Inflammatory macrophage (primary cell): ENCODE measurements around the gene NEUROG1.
A peak's percentile ranks its signal among the peaks of the same experiment; 100 is the strongest.
"Not testable (repeated sequence)": the region's sequence is repeated elsewhere in the genome, so short reads cannot be mapped to it uniquely, and the experiment has no call there.

ENCODE experiments used
- DNase-seq, 2 donors: peaks; one replicate each; pipeline ENCODE4 v3.0.0-alpha.2; 2020 to 2022

The NEUROG1 gene

GRCh38 chr5:135537271-135537670, 1.5 kb upstream of the NEUROG1 start:
- no peak for DNase-seq

- DNase-seq, result no peak
Observed at GRCh38 chr5:135535420-135535819, 344 bp downstream of the NEUROG1 start.

GRCh38 chr5:135534609-135535419, 950 bp downstream of the NEUROG1 start:
- DNase-seq, result no peak

- DNase-seq, result no peak
Observed at GRCh38 chr5:135533794-135534193, 2.0 kb downstream of the NEUROG1 start.

GRCh38 chr5:135533334-135533733, 2.4 kb downstream of the NEUROG1 start:
- no peak for DNase-seq

- not testable (repeated sequence) for DNase-seq
Observed at GRCh38 chr5:135529576-135529975, 6.2 kb downstream of the NEUROG1 start.

- DNase-seq, result no peak
Observed at GRCh38 chr5:135526924-135527323, 8.8 kb downstream of the NEUROG1 start.

- no peak for DNase-seq
Observed at GRCh38 chr5:135521964-135522363, 13.8 kb downstream of the NEUROG1 start.

- DNase-seq, result no peak
Observed at GRCh38 chr5:135517631-135518030, 18.1 kb downstream of the NEUROG1 start.

- peak; percentile 69 to 73 for DNase-seq
Observed at GRCh38 chr5:135514116-135514515, 21.6 kb downstream of the NEUROG1 start.

GRCh38 chr5:135511761-135512575, 23.8 kb downstream of the NEUROG1 start:
- DNase-seq, result no peak

GRCh38 chr5:135509995-135510394, 25.8 kb downstream of the NEUROG1 start:
- no peak for DNase-seq

GRCh38 chr5:135508496-135509005, 27.2 kb downstream of the NEUROG1 start:
- DNase-seq, result no peak

GRCh38 chr5:135505973-135506372, 29.8 kb downstream of the NEUROG1 start:
- DNase-seq, result no peak

- no peak for DNase-seq
Observed at GRCh38 chr5:135504376-135504775, 31.4 kb downstream of the NEUROG1 start.

- DNase-seq, result no peak
Observed at GRCh38 chr5:135503871-135504270, 31.9 kb downstream of the NEUROG1 start.

- no peak for DNase-seq
Observed at GRCh38 chr5:135502836-135503520, 32.8 kb downstream of the NEUROG1 start.

- DNase-seq, result no peak
Observed at GRCh38 chr5:135501965-135502364, 33.8 kb downstream of the NEUROG1 start.

GRCh38 chr5:135498637-135498995, 37.1 kb downstream of the NEUROG1 start:
- no peak for DNase-seq

- no peak for DNase-seq
Observed at GRCh38 chr5:135497971-135498636, 37.7 kb downstream of the NEUROG1 start.

- DNase-seq, result not testable (repeated sequence)
Observed at GRCh38 chr5:135495531-135495930, 40.2 kb downstream of the NEUROG1 start.

GRCh38 chr5:135494196-135494595, 41.6 kb downstream of the NEUROG1 start:
- DNase-seq, result no peak
